KMS-11 (cell line): ENCODE results near the gene ERICH6B.
A peak's percentile ranks its signal among the peaks of the same experiment; 100 is the strongest.

Experiments used
- H2AFZ ChIP-seq: fragments of 200-600 bp; sonication (generic); 2 replicates; pipeline ENCODE4 v1.6.1; 2016; ENCODE audit warnings: antibody characterized with exemption, mixed run types, low read depth
- H3K27ac ChIP-seq: fragments of 200-600 bp; sonication (generic); 2 replicates; pipeline ENCODE4 v1.6.1; 2016; ENCODE audit warnings: mild to moderate bottlenecking, mixed run types
- H3K27me3 ChIP-seq: fragments of 200-600 bp; sonication (generic); 2 replicates; pipeline ENCODE4 v1.6.1; 2017; ENCODE audit warnings: mild to moderate bottlenecking, low read depth, mixed run types, moderate library complexity; ENCODE audit not compliant: insufficient read depth
- H3K36me3 ChIP-seq: fragments of 200-600 bp; sonication (generic); 2 replicates; pipeline ENCODE4 v1.6.1; 2017; ENCODE audit warnings: mild to moderate bottlenecking, mixed run types; ENCODE audit not compliant: insufficient read depth
- H3K4me1 ChIP-seq: fragments of 200-600 bp; sonication (generic); 2 replicates; pipeline ENCODE4 v1.6.1; 2016; ENCODE audit warnings: mild to moderate bottlenecking, low read depth, mixed run types; ENCODE audit not compliant: poor library complexity, severe bottlenecking
- H3K4me2 ChIP-seq: fragments of 200-600 bp; sonication (generic); 2 replicates; pipeline ENCODE4 v1.7.0; 2016; ENCODE audit warnings: mild to moderate bottlenecking, mixed run types
- H3K4me3 ChIP-seq: fragments of 200-600 bp; sonication (generic); IDR thresholded peaks from 2 replicates; pipeline ENCODE4 v1.6.1; 2017; ENCODE audit warnings: low read depth, low read length, mixed read lengths; ENCODE audit not compliant: insufficient read depth
- H3K79me2 ChIP-seq: fragments of 200-600 bp; sonication (generic); 2 replicates; pipeline ENCODE4 v1.6.1; 2016; ENCODE audit warnings: low read depth, mixed run types; ENCODE audit not compliant: insufficient read depth
- H3K9ac ChIP-seq: fragments of 200-600 bp; sonication (generic); 2 replicates; pipeline ENCODE4 v1.6.1; 2016; ENCODE audit warnings: mild to moderate bottlenecking, mixed run types
- H4K20me1 ChIP-seq: fragments of 200-600 bp; sonication (generic); 2 replicates; pipeline ENCODE4 v1.6.1; 2016; ENCODE audit warnings: mild to moderate bottlenecking, mixed run types; ENCODE audit not compliant: insufficient read depth
- TF ChIP-seq, protein P1 (sequence below): fragments of 200-600 bp; sonication (generic); conservative IDR thresholded peaks from 2 replicates; pipeline ENCODE4 v1.6.1; 2017; ENCODE audit warnings: low read depth, mild to moderate bottlenecking, antibody characterized with exemption, low read length, moderate library complexity, mixed read lengths

The ERICH6B gene

DNA sequence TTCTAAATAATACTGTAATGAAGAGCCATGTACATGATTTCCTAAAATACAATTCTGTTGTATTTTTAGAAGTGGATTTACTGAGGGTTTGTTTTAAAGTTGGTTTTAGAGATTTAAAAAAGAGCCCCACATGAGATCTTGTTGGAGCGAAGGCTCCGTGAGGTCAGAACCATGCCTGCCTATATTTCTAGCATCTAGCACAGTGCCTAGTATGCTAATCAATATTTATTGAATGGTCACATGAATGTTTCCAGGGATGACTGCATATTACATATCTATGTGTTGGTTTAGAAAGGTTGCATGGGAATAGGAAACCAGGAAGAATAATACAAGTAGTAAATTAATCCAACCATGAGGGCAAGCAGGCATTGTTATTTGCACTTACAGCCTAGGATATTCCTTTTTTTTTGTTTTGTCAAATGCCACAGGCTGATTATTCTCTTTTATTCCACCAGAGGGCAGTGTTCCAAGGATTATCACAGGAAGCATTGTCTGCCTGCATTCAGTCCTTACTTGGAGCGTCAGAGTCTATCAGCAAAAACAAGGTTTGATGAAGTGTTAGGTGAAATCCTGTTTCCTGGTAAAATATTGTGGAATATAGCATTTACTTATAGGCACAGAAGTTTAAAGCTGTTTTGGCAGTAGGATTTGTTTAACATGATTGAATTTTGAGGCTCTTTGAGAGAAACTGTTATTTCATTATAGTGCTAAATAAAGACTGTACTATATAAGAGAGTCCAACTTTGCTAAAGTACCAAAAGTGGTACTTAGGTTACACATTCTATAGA lies 104.0 kb downstream of the ERICH6B start:
- no peak overlapping the region for H3K9ac ChIP-seq
- H4K20me1 ChIP-seq, result no peaks in the 10 kb centered on the region
- H3K79me2 ChIP-seq, result no peaks in the 10 kb centered on the region
- TF ChIP-seq, protein P1, sequence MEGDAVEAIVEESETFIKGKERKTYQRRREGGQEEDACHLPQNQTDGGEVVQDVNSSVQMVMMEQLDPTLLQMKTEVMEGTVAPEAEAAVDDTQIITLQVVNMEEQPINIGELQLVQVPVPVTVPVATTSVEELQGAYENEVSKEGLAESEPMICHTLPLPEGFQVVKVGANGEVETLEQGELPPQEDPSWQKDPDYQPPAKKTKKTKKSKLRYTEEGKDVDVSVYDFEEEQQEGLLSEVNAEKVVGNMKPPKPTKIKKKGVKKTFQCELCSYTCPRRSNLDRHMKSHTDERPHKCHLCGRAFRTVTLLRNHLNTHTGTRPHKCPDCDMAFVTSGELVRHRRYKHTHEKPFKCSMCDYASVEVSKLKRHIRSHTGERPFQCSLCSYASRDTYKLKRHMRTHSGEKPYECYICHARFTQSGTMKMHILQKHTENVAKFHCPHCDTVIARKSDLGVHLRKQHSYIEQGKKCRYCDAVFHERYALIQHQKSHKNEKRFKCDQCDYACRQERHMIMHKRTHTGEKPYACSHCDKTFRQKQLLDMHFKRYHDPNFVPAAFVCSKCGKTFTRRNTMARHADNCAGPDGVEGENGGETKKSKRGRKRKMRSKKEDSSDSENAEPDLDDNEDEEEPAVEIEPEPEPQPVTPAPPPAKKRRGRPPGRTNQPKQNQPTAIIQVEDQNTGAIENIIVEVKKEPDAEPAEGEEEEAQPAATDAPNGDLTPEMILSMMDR, result peak; percentile 79
- H2AFZ ChIP-seq, result no peak overlapping the region
- no peak overlapping the region for H3K4me3 ChIP-seq
- no peaks in the 10 kb centered on the region for H3K36me3 ChIP-seq
- H3K4me2 ChIP-seq, result no peak overlapping the region
- H3K27ac ChIP-seq, result no peak overlapping the region
- H3K27me3 ChIP-seq, result no peaks in the 10 kb centered on the region
- no peaks in the 10 kb centered on the region for H3K4me1 ChIP-seq

DNA sequence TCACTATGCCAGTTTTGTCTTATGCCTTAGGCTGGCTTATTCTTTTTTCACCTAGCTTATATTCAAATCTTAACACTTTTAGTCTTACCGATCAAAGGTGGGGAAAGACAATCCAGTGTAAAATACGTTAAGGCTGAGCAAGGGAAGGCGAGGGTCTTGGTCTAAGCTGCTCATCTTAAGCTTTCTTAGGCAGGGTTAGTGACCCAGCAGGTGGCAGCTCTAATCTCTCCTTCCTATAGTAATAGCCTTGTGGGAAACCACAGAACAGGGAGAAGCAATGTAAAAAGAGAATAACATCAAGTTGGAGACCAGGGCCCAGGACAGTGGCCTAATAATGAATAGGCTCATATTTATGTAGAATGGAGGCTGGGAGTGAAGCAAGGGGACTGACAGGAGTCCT lies 104.9 kb downstream of the ERICH6B start:
- Histone ChIP-seq H3K4me1 (no peaks in the 10 kb centered on the region), H3K79me2 (no peaks in the 10 kb centered on the region), H4K20me1 (no peaks in the 10 kb centered on the region), H3K4me3 (no peak overlapping the region), H3K27me3 (no peaks in the 10 kb centered on the region), H3K36me3 (no peaks in the 10 kb centered on the region), H3K9ac (no peak overlapping the region), H3K4me2 (no peak overlapping the region), H3K27ac (no peak overlapping the region), H2AFZ (no peak overlapping the region)
- TF ChIP-seq, protein P1, result no peak

DNA sequence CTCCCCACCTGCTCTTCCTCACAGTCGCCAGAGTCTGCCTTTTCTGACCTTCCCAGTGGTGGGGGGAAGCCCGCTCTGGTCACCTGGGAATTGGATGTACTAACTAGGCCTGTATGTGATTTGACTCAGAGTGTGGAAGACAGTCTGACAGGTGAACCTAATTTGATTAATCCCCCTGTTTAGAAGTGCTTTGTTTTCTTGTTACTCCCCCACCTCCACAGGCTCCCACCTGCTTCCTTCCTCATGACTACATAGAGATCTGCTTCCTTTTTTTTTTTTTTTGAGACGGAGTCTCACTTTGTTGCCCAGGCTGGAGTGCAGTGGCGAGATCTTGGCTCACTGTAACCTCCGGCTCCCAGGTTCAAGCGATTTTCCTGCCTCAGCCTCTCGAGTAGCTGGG lies 106.8 kb downstream of the ERICH6B start:
- H3K27me3 ChIP-seq, result no peaks in the 10 kb centered on the region
- TF ChIP-seq, protein P1, result no peak
- H3K79me2 ChIP-seq, result no peaks in the 10 kb centered on the region
- H3K4me2 ChIP-seq, result no peak overlapping the region
- H3K27ac ChIP-seq, result no peak overlapping the region
- no peaks in the 10 kb centered on the region for H3K4me1 ChIP-seq
- H3K4me3 ChIP-seq, result no peak overlapping the region
- H3K9ac ChIP-seq, result no peak overlapping the region
- no peaks in the 10 kb centered on the region for H4K20me1 ChIP-seq
- H3K36me3 ChIP-seq, result no peaks in the 10 kb centered on the region
- H2AFZ ChIP-seq, result no peak overlapping the region

DNA sequence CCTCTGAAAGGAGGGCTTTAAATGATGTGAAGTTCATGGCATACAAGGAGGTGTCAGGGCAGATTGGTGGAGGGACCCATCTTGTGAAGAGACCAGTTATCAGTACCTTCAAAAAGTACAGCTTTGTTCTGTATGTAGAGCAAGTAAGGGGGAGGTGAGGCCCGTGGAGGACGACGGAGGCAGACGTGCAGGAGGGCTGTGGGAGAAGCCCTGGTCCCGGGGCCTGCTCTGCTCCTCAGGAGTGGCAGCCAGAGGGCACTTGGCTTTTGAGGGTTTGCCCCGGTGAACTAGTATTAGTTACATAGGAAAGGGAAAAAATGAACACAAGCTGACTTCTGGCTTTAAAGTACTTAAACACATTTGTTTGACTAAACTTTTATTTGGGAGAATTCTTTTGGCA lies 108.7 kb downstream of the ERICH6B start:
- TF ChIP-seq, protein P1, result no peak
- H3K27me3 ChIP-seq, result no peaks in the 10 kb centered on the region
- no peak overlapping the region for H3K4me2 ChIP-seq
- H3K9ac ChIP-seq, result no peak overlapping the region
- H3K4me3 ChIP-seq, result no peak overlapping the region
- no peak overlapping the region for H3K27ac ChIP-seq
- H3K79me2 ChIP-seq, result no peaks in the 10 kb centered on the region
- H3K36me3 ChIP-seq, result no peaks in the 10 kb centered on the region
- H2AFZ ChIP-seq, result no peak overlapping the region
- H4K20me1 ChIP-seq, result no peaks in the 10 kb centered on the region
- H3K4me1 ChIP-seq, result no peaks in the 10 kb centered on the region
